ENCODE data around the gene DDX19B.
"Not testable (repeated sequence)": the region's sequence is repeated elsewhere in the genome, so short reads cannot be mapped to it uniquely, and the experiment has no call there.

GRCh38 chr16:70259903-70260302 lies 39.1 kb upstream of the DDX19B start:
- TF ChIP-seq POLR2A, CTCF (IDR thresholded peaks at IDR 0.05): not testable (repeated sequence)

All from heart left ventricle (tissue), 13 donors.